Stimulated activated memory B cell treated with anti-CD40 and anti-IgM and Interleukin-4, amounts not matched to agents 10 μg/mL and 1 μg/mL and 100 μg/mL, for 72 hours (primary cell): ENCODE results near the gene GRIK4.
A peak's percentile ranks its signal among the peaks of the same experiment; 100 is the strongest.

ENCODE experiments used
- ATAC-seq: fragments of 150-1000 bp; cut with Tn5 transposase; 2 replicates; pipeline ENCODE4 v1.10.0; 2021
- H3K27ac Mint-ChIP-seq: one replicate; pipeline ENCODE4 v1.8.0; 2022; ENCODE audit warnings: mild to moderate bottlenecking, mixed read lengths
- H3K27me3 Mint-ChIP-seq: one replicate; pipeline ENCODE4 v1.8.0; 2022; ENCODE audit warnings: mixed read lengths
- H3K36me3 Mint-ChIP-seq: one replicate; pipeline ENCODE4 v1.8.0; 2022; ENCODE audit warnings: mixed read lengths
- H3K4me1 Mint-ChIP-seq: one replicate; pipeline ENCODE4 v1.8.0; 2022; ENCODE audit warnings: mixed read lengths
- H3K4me3 Mint-ChIP-seq: one replicate; pipeline ENCODE4 v1.8.0; 2022; ENCODE audit warnings: mild to moderate bottlenecking, moderate library complexity, mixed read lengths
- H3K9me3 Mint-ChIP-seq: one replicate; pipeline ENCODE4 v1.8.0; 2022; ENCODE audit warnings: mixed read lengths

GRIK4 gene

GRCh38 chr11:120824242-120824641, 312.7 kb downstream of the GRIK4 start:
- Mint-ChIP-seq H3K4me3 (no peak overlapping the region), H3K9me3 (no peaks in the 10 kb centered on the region), H3K27ac (no peak overlapping the region), H3K36me3 (no peaks in the 10 kb centered on the region), H3K27me3 (peaks cover 38% of the 10 kb centered on the region), H3K4me1 (no peaks in the 10 kb centered on the region)
- ATAC-seq: no peak

GRCh38 chr11:120827198-120827597, 315.6 kb downstream of the GRIK4 start:
- Mint-ChIP-seq H3K27me3 (peaks cover 40% of the 10 kb centered on the region), H3K9me3 (no peaks in the 10 kb centered on the region), H3K4me1 (no peaks in the 10 kb centered on the region), H3K36me3 (no peaks in the 10 kb centered on the region), H3K27ac (no peak overlapping the region), H3K4me3 (no peak overlapping the region)
- ATAC-seq: no peak

DNA sequence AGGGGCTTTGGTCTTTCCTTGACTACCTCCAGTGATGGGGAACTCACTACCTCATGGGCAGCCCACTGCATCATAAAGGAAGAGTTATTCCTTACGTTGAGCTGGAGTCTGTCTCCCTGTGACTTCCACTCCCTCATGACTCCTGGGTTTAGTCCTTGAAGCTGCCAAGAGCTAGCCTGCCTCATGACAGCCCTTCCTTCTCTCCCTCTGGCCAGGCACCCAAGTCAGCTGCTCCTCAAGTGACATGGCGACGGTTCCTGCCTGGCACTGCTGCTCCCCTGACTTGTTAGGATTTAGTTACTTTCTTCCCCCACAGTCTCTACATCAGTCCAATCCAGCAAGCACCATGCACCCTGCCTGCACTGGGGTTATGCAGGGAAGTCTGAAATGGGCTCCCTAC, 316.3 kb downstream of the GRIK4 start:
- H3K36me3 Mint-ChIP-seq: no peaks in the 10 kb centered on the region
- no peaks in the 10 kb centered on the region for H3K4me1 Mint-ChIP-seq
- H3K27ac Mint-ChIP-seq: no peak overlapping the region
- H3K27me3 Mint-ChIP-seq: peaks cover 46% of the 10 kb centered on the region
- ATAC-seq: no peak
- no peak overlapping the region for H3K4me3 Mint-ChIP-seq
- H3K9me3 Mint-ChIP-seq: no peaks in the 10 kb centered on the region

GRCh38 chr11:120828847-120829246, 317.3 kb downstream of the GRIK4 start:
- Mint-ChIP-seq H3K36me3 (no peaks in the 10 kb centered on the region), H3K9me3 (no peaks in the 10 kb centered on the region), H3K4me1 (no peaks in the 10 kb centered on the region), H3K4me3 (no peak overlapping the region), H3K27ac (no peak overlapping the region), H3K27me3 (peaks cover 56% of the 10 kb centered on the region)
- ATAC-seq: no peak

GRCh38 chr11:120830085-120830620, 318.6 kb downstream of the GRIK4 start:
- H3K36me3 Mint-ChIP-seq: no peaks in the 10 kb centered on the region
- no peaks in the 10 kb centered on the region for H3K9me3 Mint-ChIP-seq
- H3K4me1 Mint-ChIP-seq: no peaks in the 10 kb centered on the region
- H3K27me3 Mint-ChIP-seq: peaks cover 68% of the 10 kb centered on the region
- H3K27ac Mint-ChIP-seq: no peak overlapping the region
- no peak for ATAC-seq
- no peak overlapping the region for H3K4me3 Mint-ChIP-seq

DNA sequence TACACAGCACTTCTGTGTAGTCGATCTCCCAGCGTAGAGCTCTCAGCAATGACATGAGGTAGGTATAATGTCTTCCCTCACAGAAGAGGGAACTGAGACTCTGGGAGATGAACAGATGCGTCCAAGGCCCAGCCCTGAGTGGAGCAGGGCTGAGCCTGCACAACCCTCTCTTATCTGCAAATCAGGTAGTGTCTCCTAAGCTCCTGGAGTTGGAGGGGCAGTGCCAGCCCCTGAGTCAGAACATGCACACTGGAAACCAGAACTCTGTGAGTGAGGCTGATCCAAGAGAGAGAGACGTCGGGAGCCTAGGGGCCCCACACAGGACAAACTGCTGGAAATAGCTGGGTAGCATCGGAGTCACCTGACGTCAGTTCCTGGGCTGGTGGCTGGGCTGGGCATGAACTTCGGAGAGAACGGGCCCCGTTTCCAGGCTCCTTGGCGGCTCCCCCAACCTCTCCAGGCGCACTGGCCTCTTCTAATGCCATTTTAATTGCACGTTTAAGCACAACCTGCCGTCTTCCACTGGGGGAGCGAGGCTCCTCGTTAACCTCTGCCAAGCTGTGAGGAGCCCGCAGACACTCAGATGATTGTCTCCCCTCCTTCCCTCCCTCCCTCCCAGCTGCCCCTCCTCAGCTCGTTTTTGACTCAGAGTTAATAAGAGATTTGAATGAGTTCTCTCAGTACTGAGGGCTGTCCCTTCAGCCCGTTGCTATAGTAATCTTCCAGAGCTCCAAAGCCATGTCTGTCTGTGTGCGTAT, 321.1 kb downstream of the GRIK4 start:
- ATAC-seq: peak; percentile 9
- peaks cover 13% of the 10 kb centered on the region for H3K4me1 Mint-ChIP-seq
- H3K9me3 Mint-ChIP-seq: no peaks in the 10 kb centered on the region
- no peak overlapping the region for H3K4me3 Mint-ChIP-seq
- no peak overlapping the region for H3K27ac Mint-ChIP-seq
- H3K27me3 Mint-ChIP-seq: peaks cover 75% of the 10 kb centered on the region
- no peaks in the 10 kb centered on the region for H3K36me3 Mint-ChIP-seq

DNA sequence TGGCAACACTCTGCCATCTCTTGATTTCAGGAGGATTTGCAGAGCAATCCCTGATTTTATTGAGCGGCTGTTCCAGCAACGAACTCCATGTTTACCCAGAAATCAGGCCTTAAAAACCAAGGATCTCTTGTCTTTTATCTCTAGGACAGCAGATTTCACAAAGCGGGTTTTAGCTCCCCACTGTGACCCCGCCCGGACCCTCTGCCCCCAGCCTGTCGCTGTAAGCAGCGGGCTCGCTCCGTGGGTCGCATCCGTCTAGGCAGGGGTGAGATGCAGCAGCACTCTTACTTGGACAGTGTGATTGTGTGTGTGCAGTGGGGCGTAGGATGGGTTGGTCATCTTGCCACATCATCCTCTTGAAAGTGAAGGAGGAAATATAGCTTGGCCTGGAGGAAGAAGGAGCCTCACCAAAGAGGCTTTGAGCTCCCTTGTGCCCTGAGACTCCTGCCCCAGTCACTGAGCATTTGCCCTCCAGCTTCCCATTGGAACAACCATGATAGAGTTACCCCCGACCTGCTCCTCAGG, 323.2 kb downstream of the GRIK4 start:
- no peaks in the 10 kb centered on the region for H3K36me3 Mint-ChIP-seq
- H3K9me3 Mint-ChIP-seq: no peaks in the 10 kb centered on the region
- H3K4me1 Mint-ChIP-seq: peaks cover 15% of the 10 kb centered on the region
- peaks cover 59% of the 10 kb centered on the region for H3K27me3 Mint-ChIP-seq
- no peak for ATAC-seq
- H3K27ac Mint-ChIP-seq: no peak overlapping the region
- H3K4me3 Mint-ChIP-seq: no peak overlapping the region

- Mint-ChIP-seq H3K9me3 (no peaks in the 10 kb centered on the region), H3K36me3 (no peaks in the 10 kb centered on the region), H3K4me1 (peaks cover 23% of the 10 kb centered on the region), H3K27ac (peak overlapping the region; percentile 28), H3K4me3 (no peak overlapping the region), H3K27me3 (peaks cover 59% of the 10 kb centered on the region)
- ATAC-seq: peak; percentile 76
These were observed 324.2 kb downstream of the GRIK4 start for GRCh38 chr11:120835601-120836228.

DNA sequence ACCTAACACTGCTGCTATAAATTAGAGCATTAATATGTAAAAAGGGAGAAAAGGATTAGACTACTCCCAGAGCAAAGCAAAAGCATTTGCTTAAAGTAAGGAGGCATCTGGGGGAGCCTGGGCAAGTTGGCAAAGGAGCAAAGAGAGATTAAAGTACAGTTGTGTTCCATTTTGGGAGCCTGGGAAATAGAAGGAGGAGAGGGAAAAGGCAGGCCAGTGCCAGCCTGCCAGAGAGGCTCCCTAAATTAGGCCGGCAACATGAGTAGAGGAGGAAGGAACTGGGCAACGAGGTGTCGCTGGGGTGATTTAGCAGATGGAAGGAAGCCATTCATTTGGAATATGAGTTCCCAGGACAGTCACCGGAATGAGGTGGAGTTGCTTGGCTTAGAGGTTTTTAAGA, 326.1 kb downstream of the GRIK4 start:
- Mint-ChIP-seq H3K4me3 (no peak overlapping the region), H3K4me1 (peaks cover 23% of the 10 kb centered on the region), H3K9me3 (peaks cover 3% of the 10 kb centered on the region), H3K36me3 (no peaks in the 10 kb centered on the region), H3K27ac (no peak overlapping the region), H3K27me3 (peaks cover 42% of the 10 kb centered on the region)
- ATAC-seq: no peak

GRCh38 chr11:120839201-120839600, 327.7 kb downstream of the GRIK4 start:
- Mint-ChIP-seq H3K4me3 (no peak overlapping the region), H3K4me1 (peaks cover 23% of the 10 kb centered on the region), H3K27me3 (peaks cover 29% of the 10 kb centered on the region), H3K9me3 (peaks cover 3% of the 10 kb centered on the region), H3K36me3 (no peaks in the 10 kb centered on the region), H3K27ac (no peak overlapping the region)
- ATAC-seq: no peak

DNA sequence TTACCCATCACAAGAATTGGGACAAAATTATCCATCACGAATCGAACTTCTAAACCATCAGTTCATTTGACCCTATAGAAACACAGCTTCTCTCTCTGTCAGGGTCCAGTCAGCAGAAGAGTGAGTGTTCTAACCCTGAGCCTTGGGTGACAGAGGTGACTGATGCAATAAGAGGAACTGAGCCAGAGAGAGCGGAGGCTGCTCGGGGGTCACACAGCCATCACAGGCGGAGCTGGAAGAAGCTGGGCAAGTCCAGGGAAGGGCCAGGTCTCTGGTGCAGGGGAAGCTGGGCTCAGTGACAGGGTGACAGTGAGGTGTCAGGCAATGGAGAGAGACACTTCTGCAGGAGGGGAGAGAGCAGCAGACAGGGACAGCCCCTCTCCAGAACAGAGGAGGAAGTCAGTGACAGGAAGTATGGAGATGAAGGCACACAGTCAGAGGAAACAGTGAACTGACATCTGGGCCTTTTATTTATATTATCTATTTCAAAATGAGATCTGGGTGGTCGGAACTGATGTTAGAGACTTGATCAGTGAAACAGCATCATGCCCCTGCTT, 328.4 kb downstream of the GRIK4 start:
- peak; percentile 64 for ATAC-seq
- H3K36me3 Mint-ChIP-seq: no peaks in the 10 kb centered on the region
- peaks cover 3% of the 10 kb centered on the region for H3K9me3 Mint-ChIP-seq
- H3K27me3 Mint-ChIP-seq: peaks cover 22% of the 10 kb centered on the region
- peak overlapping the region; percentile 32 for H3K4me3 Mint-ChIP-seq
- no peak overlapping the region for H3K27ac Mint-ChIP-seq
- peaks cover 23% of the 10 kb centered on the region for H3K4me1 Mint-ChIP-seq

DNA sequence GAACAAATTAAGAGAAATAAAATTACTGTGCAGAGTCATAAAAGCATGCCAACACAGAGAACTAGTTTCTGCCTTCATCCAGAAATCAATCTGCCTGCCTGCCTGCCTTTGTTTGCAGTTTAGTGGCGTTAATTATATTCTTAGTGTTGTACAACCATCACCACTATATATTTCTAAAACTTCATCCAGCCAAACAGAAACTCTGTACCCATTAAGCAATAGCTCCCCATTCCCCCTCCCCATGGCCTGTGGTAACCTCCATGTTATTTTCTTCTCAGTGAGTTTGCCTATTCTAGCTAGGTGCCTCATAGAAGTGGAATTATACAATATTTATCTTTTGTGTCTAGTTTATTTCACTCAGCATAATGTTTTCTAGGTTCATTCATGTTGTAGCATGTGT, 329.1 kb downstream of the GRIK4 start:
- H3K4me3 Mint-ChIP-seq: no peak overlapping the region
- no peaks in the 10 kb centered on the region for H3K36me3 Mint-ChIP-seq
- peaks cover 18% of the 10 kb centered on the region for H3K4me1 Mint-ChIP-seq
- H3K27me3 Mint-ChIP-seq: peaks cover 14% of the 10 kb centered on the region
- H3K9me3 Mint-ChIP-seq: peaks cover 3% of the 10 kb centered on the region
- no peak for ATAC-seq
- H3K27ac Mint-ChIP-seq: no peak overlapping the region

DNA sequence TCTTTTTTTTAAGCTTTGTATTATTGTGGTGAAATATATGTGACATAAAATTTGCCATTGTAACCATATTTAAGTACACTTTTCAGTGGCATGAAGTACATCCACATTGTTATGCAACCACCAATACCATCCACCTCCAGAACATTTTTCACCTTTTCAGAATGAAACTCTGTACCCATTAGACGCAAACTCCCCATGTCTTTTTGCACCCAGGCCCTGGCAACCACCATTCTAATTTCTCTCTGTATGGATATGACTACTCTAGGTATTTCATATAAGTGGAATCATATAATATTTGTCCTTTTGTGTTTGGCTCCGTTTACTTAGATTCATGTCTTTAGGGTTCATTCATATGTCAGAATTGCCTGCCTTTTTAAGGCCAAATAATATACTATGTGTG, 329.5 kb downstream of the GRIK4 start:
- Mint-ChIP-seq H3K4me3 (no peak overlapping the region), H3K9me3 (peaks cover 3% of the 10 kb centered on the region), H3K4me1 (peaks cover 14% of the 10 kb centered on the region), H3K27me3 (peaks cover 10% of the 10 kb centered on the region), H3K36me3 (no peaks in the 10 kb centered on the region), H3K27ac (no peak overlapping the region)
- no peak for ATAC-seq

- Mint-ChIP-seq H3K9me3 (peaks cover 3% of the 10 kb centered on the region), H3K27me3 (no peaks in the 10 kb centered on the region), H3K36me3 (no peaks in the 10 kb centered on the region), H3K27ac (no peak overlapping the region), H3K4me1 (peaks cover 10% of the 10 kb centered on the region), H3K4me3 (no peak overlapping the region)
- ATAC-seq: no peak
These were observed 330.6 kb downstream of the GRIK4 start for GRCh38 chr11:120842195-120842594.

DNA sequence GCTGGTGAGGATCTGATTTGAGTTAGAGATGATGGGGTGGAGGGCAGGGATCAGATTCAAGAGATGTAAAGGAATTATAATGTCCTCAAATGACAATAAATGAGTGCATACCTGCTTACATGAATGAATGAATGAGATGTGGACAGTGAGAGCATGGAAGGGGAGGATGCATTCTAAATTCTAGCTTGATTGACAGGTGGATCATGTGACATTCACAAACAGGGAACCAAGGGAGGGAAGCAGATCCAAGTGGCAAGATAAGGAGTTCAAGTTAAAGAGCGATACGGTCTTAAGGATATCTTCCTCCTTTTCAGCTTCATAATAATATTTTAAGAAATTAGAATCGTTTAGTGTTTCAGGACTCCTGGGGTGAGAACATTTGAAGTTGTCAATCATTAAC, 341.9 kb downstream of the GRIK4 start:
- Mint-ChIP-seq H3K27ac (no peak overlapping the region), H3K27me3 (peaks cover 19% of the 10 kb centered on the region), H3K9me3 (no peaks in the 10 kb centered on the region), H3K36me3 (no peaks in the 10 kb centered on the region), H3K4me1 (no peaks in the 10 kb centered on the region), H3K4me3 (no peak overlapping the region)
- ATAC-seq: no peak
